CD4-positive, alpha-beta T cell treated with Interleukin-10 for 1 hour (primary cell): Measurements from ENCODE around the gene FRMPD4.

ENCODE experiments used
- DNase-seq: peaks from one replicate; pipeline ENCODE4 v3.0.0-alpha.2; 2020

FRMPD4 gene

GRCh38 chrX:12307961-12308360, 169.7 kb downstream of the FRMPD4 start:
- no peak for DNase-seq

GRCh38 chrX:12308420-12308819, 170.1 kb downstream of the FRMPD4 start:
- no peak for DNase-seq

GRCh38 chrX:12309040-12309743, 170.9 kb downstream of the FRMPD4 start:
- DNase-seq: no peak

- no peak for DNase-seq
Measured at GRCh38 chrX:12309744-12310076, 171.4 kb downstream of the FRMPD4 start.

GRCh38 chrX:12314651-12315050, 176.4 kb downstream of the FRMPD4 start:
- DNase-seq: no peak

- DNase-seq: no peak
Measured at GRCh38 chrX:12315526-12315925, 177.3 kb downstream of the FRMPD4 start.

- no peak for DNase-seq
Measured at GRCh38 chrX:12319003-12319519, 180.8 kb downstream of the FRMPD4 start.

- DNase-seq: no peak
Measured at GRCh38 chrX:12319992-12320391, 181.7 kb downstream of the FRMPD4 start.

GRCh38 chrX:12322031-12322430, 183.8 kb downstream of the FRMPD4 start:
- no peak for DNase-seq

- DNase-seq: no peak
Measured at GRCh38 chrX:12325171-12325570, 186.9 kb downstream of the FRMPD4 start.

GRCh38 chrX:12327836-12328235, 189.6 kb downstream of the FRMPD4 start:
- DNase-seq: no peak

- no peak for DNase-seq
Measured at GRCh38 chrX:12329476-12329875, 191.2 kb downstream of the FRMPD4 start.

GRCh38 chrX:12330841-12331240, 192.6 kb downstream of the FRMPD4 start:
- DNase-seq: no peak

GRCh38 chrX:12332786-12333347, 194.6 kb downstream of the FRMPD4 start:
- DNase-seq: no peak

- DNase-seq: no peak
Measured at GRCh38 chrX:12339921-12340320, 201.6 kb downstream of the FRMPD4 start.

- no peak for DNase-seq
Measured at GRCh38 chrX:12344954-12345353, 206.7 kb downstream of the FRMPD4 start.

- DNase-seq: no peak
Measured at GRCh38 chrX:12349201-12349600, 210.9 kb downstream of the FRMPD4 start.

GRCh38 chrX:12352922-12353321, 214.6 kb downstream of the FRMPD4 start:
- DNase-seq: no peak

GRCh38 chrX:12360383-12360782, 222.1 kb downstream of the FRMPD4 start:
- DNase-seq: no peak

- no peak for DNase-seq
Measured at GRCh38 chrX:12360986-12361598, 222.8 kb downstream of the FRMPD4 start.

- no peak for DNase-seq
Measured at GRCh38 chrX:12363216-12363615, 224.9 kb downstream of the FRMPD4 start.

- DNase-seq: no peak
Measured at GRCh38 chrX:12366440-12366839, 228.2 kb downstream of the FRMPD4 start.

- no peak for DNase-seq
Measured at GRCh38 chrX:12367254-12367653, 229.0 kb downstream of the FRMPD4 start.

- DNase-seq: no peak
Measured at GRCh38 chrX:12370497-12370986, 232.3 kb downstream of the FRMPD4 start.
